ENCODE results near the gene CDYL2.

DNA sequence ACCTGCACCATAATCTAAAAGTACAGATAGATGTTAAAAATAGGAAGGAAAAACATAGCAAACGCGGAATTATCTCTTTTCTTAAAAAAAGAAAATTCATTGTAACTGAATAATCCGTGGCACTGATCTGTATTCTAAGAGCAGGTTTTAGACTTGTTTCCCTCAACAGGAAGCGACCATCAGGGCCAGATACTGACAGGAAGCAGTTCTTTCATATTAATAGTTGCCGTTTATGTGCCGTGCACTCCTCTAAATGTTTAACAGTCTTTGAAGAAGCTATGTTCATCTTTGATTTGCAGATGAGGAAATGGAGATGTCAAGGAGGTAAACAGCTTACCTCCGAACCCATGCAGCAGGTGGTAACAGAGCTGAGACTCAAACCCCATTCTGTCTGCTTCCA lies 240.0 kb downstream of the CDYL2 start:
- TF ChIP-seq, protein P1, sequence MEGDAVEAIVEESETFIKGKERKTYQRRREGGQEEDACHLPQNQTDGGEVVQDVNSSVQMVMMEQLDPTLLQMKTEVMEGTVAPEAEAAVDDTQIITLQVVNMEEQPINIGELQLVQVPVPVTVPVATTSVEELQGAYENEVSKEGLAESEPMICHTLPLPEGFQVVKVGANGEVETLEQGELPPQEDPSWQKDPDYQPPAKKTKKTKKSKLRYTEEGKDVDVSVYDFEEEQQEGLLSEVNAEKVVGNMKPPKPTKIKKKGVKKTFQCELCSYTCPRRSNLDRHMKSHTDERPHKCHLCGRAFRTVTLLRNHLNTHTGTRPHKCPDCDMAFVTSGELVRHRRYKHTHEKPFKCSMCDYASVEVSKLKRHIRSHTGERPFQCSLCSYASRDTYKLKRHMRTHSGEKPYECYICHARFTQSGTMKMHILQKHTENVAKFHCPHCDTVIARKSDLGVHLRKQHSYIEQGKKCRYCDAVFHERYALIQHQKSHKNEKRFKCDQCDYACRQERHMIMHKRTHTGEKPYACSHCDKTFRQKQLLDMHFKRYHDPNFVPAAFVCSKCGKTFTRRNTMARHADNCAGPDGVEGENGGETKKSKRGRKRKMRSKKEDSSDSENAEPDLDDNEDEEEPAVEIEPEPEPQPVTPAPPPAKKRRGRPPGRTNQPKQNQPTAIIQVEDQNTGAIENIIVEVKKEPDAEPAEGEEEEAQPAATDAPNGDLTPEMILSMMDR (IDR thresholded peaks at IDR 0.05 in 4 of 5, conservative IDR thresholded peaks at IDR 0.05 in 1 of 5), result no peak
- TF ChIP-seq POLR2A (IDR thresholded peaks at IDR 0.05), result no peak
